ENCODE data around the gene RNF123. TPM values are rescaled to one million over a fixed set of nuclear protein-coding genes. Genes with fewer than 3 reads are reported as not detected.

Gene RNF123
- total RNA-seq, 1 donor from 2014 or later: 23.2 TPM

DNA sequence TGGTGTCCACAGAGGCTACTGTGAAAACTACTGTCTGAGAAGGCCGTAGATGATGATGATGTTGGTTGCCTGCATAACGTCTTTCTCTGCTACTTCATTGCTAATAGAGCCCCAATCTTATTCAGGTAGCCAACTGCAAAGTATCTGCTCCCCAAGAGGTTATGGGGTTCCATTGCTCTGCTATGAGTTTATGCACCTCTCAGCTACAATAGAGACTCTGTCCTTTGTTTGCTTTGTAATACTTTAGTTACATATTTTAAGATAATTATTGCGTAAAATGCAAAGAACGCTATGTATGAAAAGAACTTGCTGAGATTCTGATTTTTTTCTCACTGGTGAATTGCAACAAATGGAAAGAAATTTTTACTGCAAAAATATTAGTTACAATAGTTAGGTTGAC lies 62.1 kb downstream of the RNF123 start:
- no peak for DNase-seq

DNA sequence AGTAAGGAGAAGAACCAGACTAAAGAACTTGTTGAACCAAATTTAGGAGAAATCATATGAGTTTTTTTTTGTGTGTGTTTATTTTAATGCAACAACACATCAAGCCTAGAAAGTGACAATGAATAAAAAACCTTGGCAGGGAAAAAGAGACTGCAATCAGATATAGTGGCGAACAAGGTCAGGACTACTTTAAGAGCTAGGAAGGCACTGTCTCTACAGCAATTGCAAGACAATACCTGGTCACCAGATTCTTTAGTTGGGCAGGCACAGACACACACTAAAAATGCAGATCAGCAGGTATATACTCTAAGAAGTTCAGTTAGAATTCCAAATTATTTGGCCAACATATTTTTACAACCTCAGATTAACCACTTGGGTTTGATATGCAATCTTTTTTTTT lies 65.2 kb downstream of the RNF123 start:
- no peak for DNase-seq

DNA sequence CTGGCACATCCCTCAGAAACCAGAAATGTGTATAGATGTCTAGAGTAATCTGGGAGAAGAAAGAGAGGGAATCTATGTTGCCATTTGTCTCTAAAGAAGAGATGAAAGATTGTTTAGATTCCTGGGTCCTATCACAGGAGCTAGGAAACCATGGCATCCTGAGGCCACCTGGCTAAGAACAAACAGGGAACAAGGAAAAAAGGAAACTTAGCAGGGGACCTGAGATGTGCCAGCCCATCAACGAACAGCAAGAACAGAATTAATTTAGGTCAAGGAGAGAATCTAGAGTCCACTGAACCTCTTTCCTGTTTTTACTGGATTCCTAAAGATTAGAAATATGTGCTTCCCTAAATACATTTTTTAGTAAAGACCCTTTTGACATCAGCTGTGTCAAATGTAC lies 66.7 kb downstream of the RNF123 start:
- no peak for DNase-seq

DNA sequence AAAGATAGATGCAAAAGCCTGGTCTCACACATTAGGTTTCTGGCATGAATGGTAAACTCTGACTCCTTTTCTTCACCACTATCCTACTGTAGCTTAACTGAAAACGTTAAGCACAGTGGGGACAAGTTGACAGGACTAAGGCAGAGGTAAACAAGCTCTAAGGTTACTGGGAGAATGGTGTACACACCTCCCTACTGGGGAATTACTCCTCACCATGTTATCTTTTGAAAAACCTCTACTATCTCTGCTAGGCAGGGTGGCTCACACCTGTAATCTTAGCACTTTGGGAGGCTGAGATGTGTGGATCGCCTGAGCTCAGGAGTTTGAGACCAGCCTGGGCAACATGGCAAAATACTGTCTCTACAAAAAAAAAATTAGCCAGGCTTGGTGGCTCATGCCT lies 67.8 kb downstream of the RNF123 start:
- DNase-seq: no peak

DNA sequence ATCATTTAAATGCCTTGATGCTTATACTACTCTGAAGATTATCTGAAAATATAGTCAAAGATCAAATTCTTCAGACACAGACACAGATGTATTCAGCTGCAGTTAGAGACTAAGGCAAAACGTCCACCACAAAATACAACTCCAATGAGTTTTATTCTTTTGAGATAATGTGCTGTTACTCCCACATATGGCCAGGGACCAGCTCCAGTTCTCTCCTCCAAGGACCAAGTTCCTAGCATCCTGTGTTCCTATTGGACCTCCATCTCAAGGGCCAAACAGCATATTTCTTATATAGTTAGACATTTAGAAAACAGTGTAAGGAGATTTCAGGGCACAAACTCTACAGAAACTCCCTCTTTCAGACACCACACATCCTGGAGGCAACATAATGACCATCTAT lies 69.9 kb downstream of the RNF123 start:
- DNase-seq: no peak

DNA sequence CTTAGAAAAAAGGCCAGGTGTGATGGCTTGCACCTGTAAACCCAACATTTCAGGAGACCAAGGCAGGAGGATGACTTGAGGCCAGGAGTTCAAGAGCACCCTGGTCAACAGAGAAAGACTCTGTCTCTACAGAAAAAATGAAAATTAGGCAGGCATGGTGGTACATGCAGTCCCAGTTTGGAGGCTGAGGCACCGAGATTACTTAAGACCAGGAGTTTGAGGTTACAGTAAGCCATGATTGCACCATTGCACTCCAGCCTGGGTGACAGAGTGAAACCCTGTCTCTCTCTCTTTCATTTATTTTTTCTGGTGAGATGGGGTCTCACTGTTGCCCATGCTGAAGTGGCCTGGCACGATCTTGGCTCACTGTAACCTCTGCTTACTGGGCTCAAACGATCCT lies 72.3 kb downstream of the RNF123 start:
- no peak for DNase-seq

DNA sequence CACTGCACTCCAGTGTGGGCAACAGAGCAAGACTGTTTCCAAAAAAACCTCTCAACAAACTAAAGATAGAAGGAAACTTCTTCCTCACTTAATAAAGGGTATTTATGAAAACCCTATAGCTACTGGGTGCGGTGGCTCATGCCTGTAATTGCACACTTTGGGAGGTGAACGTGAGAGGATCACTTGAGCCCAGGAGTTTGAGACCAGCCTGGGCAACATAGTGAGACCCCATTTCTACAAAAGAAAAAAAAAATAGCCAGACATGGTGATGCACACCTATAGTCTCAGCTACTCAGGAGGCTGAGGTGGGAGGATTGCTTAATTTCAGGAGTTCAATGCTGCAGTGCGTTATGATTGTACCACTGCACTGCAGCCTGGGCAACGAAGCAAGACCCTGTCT lies 74.6 kb downstream of the RNF123 start:
- DNase-seq: no peak

DNA sequence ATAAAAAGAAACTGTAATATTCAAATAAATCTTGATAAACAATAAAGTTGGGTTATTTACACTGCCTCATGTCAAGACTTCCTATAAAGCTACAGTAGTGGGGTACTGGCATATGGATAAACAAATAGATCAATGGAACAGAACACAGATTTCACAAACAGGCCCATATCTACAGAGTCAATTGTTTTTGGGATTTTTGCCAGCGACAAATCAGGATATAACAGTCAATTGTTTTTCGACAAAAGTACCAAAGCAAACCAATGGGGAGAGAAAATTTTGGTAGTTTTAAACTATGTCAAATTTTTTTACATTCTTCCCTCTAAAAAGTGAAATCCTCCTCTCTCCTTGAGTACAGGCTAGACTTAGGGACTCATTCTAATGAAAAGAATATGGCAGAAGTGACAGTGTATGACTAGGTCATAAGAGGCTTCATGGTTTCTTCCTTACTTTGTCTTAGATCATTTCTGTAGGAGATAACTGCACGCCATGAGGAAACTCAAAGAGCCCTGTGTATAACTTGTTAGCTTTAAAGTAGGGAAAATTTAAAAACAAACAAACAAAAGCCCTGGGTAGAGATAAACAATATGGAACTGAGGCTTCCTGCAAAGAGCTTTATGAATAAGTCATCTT lies 80.0 kb downstream of the RNF123 start:
- DNase-seq: no peak

DNA sequence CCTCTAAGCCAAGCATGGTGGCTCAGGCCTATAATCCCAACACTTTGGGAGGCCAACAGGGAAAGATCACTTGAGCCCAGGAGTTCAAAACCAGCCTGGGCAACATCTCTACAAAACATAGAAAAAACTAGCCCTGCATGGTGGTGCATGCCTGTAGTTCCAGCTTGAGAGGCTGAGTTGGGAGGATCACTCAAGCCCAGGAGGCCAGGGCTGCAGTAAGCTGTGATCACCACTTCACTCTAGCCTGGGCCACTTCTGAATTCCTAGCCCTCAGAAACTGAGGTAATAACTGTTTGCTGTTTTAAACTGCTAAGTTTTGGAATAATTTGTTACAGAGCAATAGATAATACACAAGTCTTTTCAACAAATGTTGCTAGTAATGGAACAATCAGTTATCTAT lies 80.6 kb downstream of the RNF123 start:
- DNase-seq: no peak

Small RNAs within 50 kb of the gene (small RNA-seq; reads per million reads assigned to genes)
- gene AMIGO3 (not detected), gene COX6CP14 (not detected)

Other genes with a start within 250 kb of the RNF123 start
- gene DAG1, start 219.3 kb upstream of the RNF123 start, total RNA-seq: 21.2 TPM
- 7.3 TPM for gene BSN, start 135.1 kb upstream of the RNF123 start, total RNA-seq
- 65.4 TPM for gene APEH, start 15.2 kb upstream of the RNF123 start, total RNA-seq
- 7.5 TPM for gene MST1, start 83 bp upstream of the RNF123 start, total RNA-seq
- gene AMIGO3, start 30.1 kb downstream of the RNF123 start, total RNA-seq: 0.78 TPM
- gene GMPPB, start 34.4 kb downstream of the RNF123 start, total RNA-seq: 10.6 TPM
- gene IP6K1, start 97.0 kb downstream of the RNF123 start, total RNA-seq: 70.3 TPM
- not detected for gene CDHR4, start 110.3 kb downstream of the RNF123 start, total RNA-seq
- gene INKA1, start 113.7 kb downstream of the RNF123 start, total RNA-seq: 12.3 TPM
- gene UBA7, start 124.4 kb downstream of the RNF123 start, total RNA-seq: 3.4 TPM
- 2.2 TPM for gene TRAIP, start 167.0 kb downstream of the RNF123 start, total RNA-seq
- gene CAMKV, start 180.3 kb downstream of the RNF123 start, total RNA-seq: 188 TPM
- 0.31 TPM for gene MST1R, start 214.3 kb downstream of the RNF123 start, total RNA-seq
- 16.8 TPM for gene MON1A, start 240.3 kb downstream of the RNF123 start, total RNA-seq